ENCODE measurements around the gene PDGFRA.

The PDGFRA gene

GRCh38 chr4:54228961-54229501, at the start of gene PDGFRA:
PDGFRA (plus strand) TSS chr4:54229293; CDS start chr4:54258769, 29,476 bp downstream.
- H3K9me3 ChIP-seq (ENCODE audit: control insufficient read depth, insufficient read depth, low read depth, low read length): no peaks in the 10 kb centered on the region
- H3K9ac ChIP-seq (ENCODE audit: low read length): peak within 1 kb of the TSS; percentile 72
- no peak within 1 kb of the TSS for H3K27ac ChIP-seq (ENCODE audit: low read depth, low read length)
- H3K4me1 ChIP-seq (ENCODE audit: control insufficient read depth, insufficient read depth, low read length): peaks cover 23% of the 10 kb centered on the region
- peak within 1 kb of the TSS; percentile 74 for H3K4me3 ChIP-seq (ENCODE audit: low read depth, low read length)
- peaks cover 91% of the 10 kb centered on the region for H3K27me3 ChIP-seq (ENCODE audit: control insufficient read depth, insufficient read depth, low read length)
- no peaks in the 10 kb centered on the region for H3K36me3 ChIP-seq (ENCODE audit: control insufficient read depth, insufficient read depth, low read length)

GRCh38 chr4:54184581-54184980, 44.5 kb upstream of the PDGFRA start:
- H3K27ac ChIP-seq (ENCODE audit: low read depth, low read length): no peak overlapping the region
- H3K4me3 ChIP-seq (ENCODE audit: low read depth, low read length): no peak overlapping the region
- no peaks in the 10 kb centered on the region for H3K4me1 ChIP-seq (ENCODE audit: control insufficient read depth, insufficient read depth, low read length)
- H3K27me3 ChIP-seq (ENCODE audit: control insufficient read depth, insufficient read depth, low read length): no peaks in the 10 kb centered on the region
- no peaks in the 10 kb centered on the region for H3K9me3 ChIP-seq (ENCODE audit: control insufficient read depth, insufficient read depth, low read depth, low read length)
- H3K36me3 ChIP-seq (ENCODE audit: control insufficient read depth, insufficient read depth, low read length): no peaks in the 10 kb centered on the region
- H3K9ac ChIP-seq (ENCODE audit: low read length): no peak overlapping the region

- no peaks in the 10 kb centered on the region for H3K27me3 ChIP-seq (ENCODE audit: control insufficient read depth, insufficient read depth, low read length)
- no peaks in the 10 kb centered on the region for H3K36me3 ChIP-seq (ENCODE audit: control insufficient read depth, insufficient read depth, low read length)
- no peaks in the 10 kb centered on the region for H3K9me3 ChIP-seq (ENCODE audit: control insufficient read depth, insufficient read depth, low read depth, low read length)
- H3K9ac ChIP-seq (ENCODE audit: low read length): no peak overlapping the region
- H3K4me1 ChIP-seq (ENCODE audit: control insufficient read depth, insufficient read depth, low read length): no peaks in the 10 kb centered on the region
- no peak overlapping the region for H3K4me3 ChIP-seq (ENCODE audit: low read depth, low read length)
- no peak overlapping the region for H3K27ac ChIP-seq (ENCODE audit: low read depth, low read length)
Observed at GRCh38 chr4:54185044-54185780, 43.9 kb upstream of the PDGFRA start.

- Histone ChIP-seq H3K4me3 (ENCODE audit: low read depth, low read length) (no peak overlapping the region), H3K36me3 (ENCODE audit: control insufficient read depth, insufficient read depth, low read length) (no peaks in the 10 kb centered on the region), H3K4me1 (ENCODE audit: control insufficient read depth, insufficient read depth, low read length) (no peaks in the 10 kb centered on the region), H3K9me3 (ENCODE audit: control insufficient read depth, insufficient read depth, low read depth, low read length) (no peaks in the 10 kb centered on the region), H3K27ac (ENCODE audit: low read depth, low read length) (no peak overlapping the region), H3K9ac (ENCODE audit: low read length) (no peak overlapping the region), H3K27me3 (ENCODE audit: control insufficient read depth, insufficient read depth, low read length) (no peaks in the 10 kb centered on the region)
Observed at GRCh38 chr4:54185866-54186265, 43.2 kb upstream of the PDGFRA start.

GRCh38 chr4:54186371-54186770, 42.7 kb upstream of the PDGFRA start:
- no peak overlapping the region for H3K4me3 ChIP-seq (ENCODE audit: low read depth, low read length)
- no peaks in the 10 kb centered on the region for H3K27me3 ChIP-seq (ENCODE audit: control insufficient read depth, insufficient read depth, low read length)
- no peaks in the 10 kb centered on the region for H3K4me1 ChIP-seq (ENCODE audit: control insufficient read depth, insufficient read depth, low read length)
- H3K9me3 ChIP-seq (ENCODE audit: control insufficient read depth, insufficient read depth, low read depth, low read length): no peaks in the 10 kb centered on the region
- H3K9ac ChIP-seq (ENCODE audit: low read length): no peak overlapping the region
- no peak overlapping the region for H3K27ac ChIP-seq (ENCODE audit: low read depth, low read length)
- H3K36me3 ChIP-seq (ENCODE audit: control insufficient read depth, insufficient read depth, low read length): no peaks in the 10 kb centered on the region

- H3K36me3 ChIP-seq (ENCODE audit: control insufficient read depth, insufficient read depth, low read length): no peaks in the 10 kb centered on the region
Observed at GRCh38 chr4:54187148-54187547, 41.9 kb upstream of the PDGFRA start.

GRCh38 chr4:54189140-54189539, 40.0 kb upstream of the PDGFRA start:
- Histone ChIP-seq H3K4me1 (ENCODE audit: control insufficient read depth, insufficient read depth, low read length) (no peaks in the 10 kb centered on the region), H3K9ac (ENCODE audit: low read length) (no peak overlapping the region), H3K27me3 (ENCODE audit: control insufficient read depth, insufficient read depth, low read length) (no peaks in the 10 kb centered on the region), H3K4me3 (ENCODE audit: low read depth, low read length) (no peak overlapping the region), H3K27ac (ENCODE audit: low read depth, low read length) (no peak overlapping the region), H3K9me3 (ENCODE audit: control insufficient read depth, insufficient read depth, low read depth, low read length) (0 out of 2 replicates have a peak, but pooled peaks cover 9% of the 10 kb centered on the region), H3K36me3 (ENCODE audit: control insufficient read depth, insufficient read depth, low read length) (no peaks in the 10 kb centered on the region)

More at GRCh38 chr4:54187148-54187547, 41.9 kb upstream of the PDGFRA start:
- Histone ChIP-seq H3K9me3 (ENCODE audit: control insufficient read depth, insufficient read depth, low read depth, low read length) (0 out of 2 replicates have a peak, but pooled peaks cover 2% of the 10 kb centered on the region), H3K9ac (ENCODE audit: low read length) (no peak overlapping the region), H3K4me3 (ENCODE audit: low read depth, low read length) (no peak overlapping the region), H3K4me1 (ENCODE audit: control insufficient read depth, insufficient read depth, low read length) (no peaks in the 10 kb centered on the region), H3K27ac (ENCODE audit: low read depth, low read length) (no peak overlapping the region), H3K27me3 (ENCODE audit: control insufficient read depth, insufficient read depth, low read length) (no peaks in the 10 kb centered on the region)

GRCh38 chr4:54192811-54193210, 36.3 kb upstream of the PDGFRA start:
- peaks cover 8% of the 10 kb centered on the region; the same call in 1 of the 2 replicates for H3K4me1 ChIP-seq (ENCODE audit: control insufficient read depth, insufficient read depth, low read length)
- no peaks in the 10 kb centered on the region for H3K27me3 ChIP-seq (ENCODE audit: control insufficient read depth, insufficient read depth, low read length)
- H3K9me3 ChIP-seq (ENCODE audit: control insufficient read depth, insufficient read depth, low read depth, low read length): 0 out of 2 replicates have a peak, but pooled peaks cover 9% of the 10 kb centered on the region
- no peaks in the 10 kb centered on the region for H3K36me3 ChIP-seq (ENCODE audit: control insufficient read depth, insufficient read depth, low read length)
- no peak overlapping the region for H3K27ac ChIP-seq (ENCODE audit: low read depth, low read length)
- H3K9ac ChIP-seq (ENCODE audit: low read length): no peak overlapping the region
- no peak overlapping the region for H3K4me3 ChIP-seq (ENCODE audit: low read depth, low read length)

- no peak overlapping the region for H3K4me3 ChIP-seq (ENCODE audit: low read depth, low read length)
- H3K36me3 ChIP-seq (ENCODE audit: control insufficient read depth, insufficient read depth, low read length): no peaks in the 10 kb centered on the region
- no peak overlapping the region for H3K9ac ChIP-seq (ENCODE audit: low read length)
- no peaks in the 10 kb centered on the region for H3K27me3 ChIP-seq (ENCODE audit: control insufficient read depth, insufficient read depth, low read length)
- peak overlapping the region; percentile 71; the same call in 1 of the 2 replicates for H3K27ac ChIP-seq (ENCODE audit: low read depth, low read length)
- H3K4me1 ChIP-seq (ENCODE audit: control insufficient read depth, insufficient read depth, low read length): peaks cover 12% of the 10 kb centered on the region; the same call in 1 of the 2 replicates
- 0 out of 2 replicates have a peak, but pooled peaks cover 3% of the 10 kb centered on the region for H3K9me3 ChIP-seq (ENCODE audit: control insufficient read depth, insufficient read depth, low read depth, low read length)
Observed at GRCh38 chr4:54197926-54198325, 31.2 kb upstream of the PDGFRA start.

GRCh38 chr4:54199919-54200318, 29.2 kb upstream of the PDGFRA start:
- H3K9ac ChIP-seq (ENCODE audit: low read length): no peak overlapping the region
- H3K4me1 ChIP-seq (ENCODE audit: control insufficient read depth, insufficient read depth, low read length): peaks cover 12% of the 10 kb centered on the region; the same call in 1 of the 2 replicates
- no peaks in the 10 kb centered on the region for H3K27me3 ChIP-seq (ENCODE audit: control insufficient read depth, insufficient read depth, low read length)
- H3K9me3 ChIP-seq (ENCODE audit: control insufficient read depth, insufficient read depth, low read depth, low read length): 0 out of 2 replicates have a peak, but pooled peaks cover 3% of the 10 kb centered on the region
- H3K4me3 ChIP-seq (ENCODE audit: low read depth, low read length): no peak overlapping the region
- no peaks in the 10 kb centered on the region for H3K36me3 ChIP-seq (ENCODE audit: control insufficient read depth, insufficient read depth, low read length)
- H3K27ac ChIP-seq (ENCODE audit: low read depth, low read length): no peak overlapping the region

GRCh38 chr4:54209617-54210016, 19.5 kb upstream of the PDGFRA start:
- no peaks in the 10 kb centered on the region for H3K9me3 ChIP-seq (ENCODE audit: control insufficient read depth, insufficient read depth, low read depth, low read length)
- H3K4me3 ChIP-seq (ENCODE audit: low read depth, low read length): no peak overlapping the region

More at GRCh38 chr4:54209617-54210016, 19.5 kb upstream of the PDGFRA start:
- no peak overlapping the region for H3K9ac ChIP-seq (ENCODE audit: low read length)
- H3K4me1 ChIP-seq (ENCODE audit: control insufficient read depth, insufficient read depth, low read length): peaks cover 3% of the 10 kb centered on the region; the same call in 1 of the 2 replicates
- H3K36me3 ChIP-seq (ENCODE audit: control insufficient read depth, insufficient read depth, low read length): no peaks in the 10 kb centered on the region
- H3K27ac ChIP-seq (ENCODE audit: low read depth, low read length): no peak overlapping the region
- H3K27me3 ChIP-seq (ENCODE audit: control insufficient read depth, insufficient read depth, low read length): no peaks in the 10 kb centered on the region

All from HUES6 (cell line).